ENCODE measurements around the gene GZF1. TPM values are rescaled to one million over a fixed set of nuclear protein-coding genes. Genes with fewer than 3 reads are reported as not detected.
A peak's percentile ranks its signal among the peaks of the same experiment; 100 is the strongest.

The GZF1 gene
- total RNA-seq, 2 donors from 2014 or later, result 14.9 TPM

DNA sequence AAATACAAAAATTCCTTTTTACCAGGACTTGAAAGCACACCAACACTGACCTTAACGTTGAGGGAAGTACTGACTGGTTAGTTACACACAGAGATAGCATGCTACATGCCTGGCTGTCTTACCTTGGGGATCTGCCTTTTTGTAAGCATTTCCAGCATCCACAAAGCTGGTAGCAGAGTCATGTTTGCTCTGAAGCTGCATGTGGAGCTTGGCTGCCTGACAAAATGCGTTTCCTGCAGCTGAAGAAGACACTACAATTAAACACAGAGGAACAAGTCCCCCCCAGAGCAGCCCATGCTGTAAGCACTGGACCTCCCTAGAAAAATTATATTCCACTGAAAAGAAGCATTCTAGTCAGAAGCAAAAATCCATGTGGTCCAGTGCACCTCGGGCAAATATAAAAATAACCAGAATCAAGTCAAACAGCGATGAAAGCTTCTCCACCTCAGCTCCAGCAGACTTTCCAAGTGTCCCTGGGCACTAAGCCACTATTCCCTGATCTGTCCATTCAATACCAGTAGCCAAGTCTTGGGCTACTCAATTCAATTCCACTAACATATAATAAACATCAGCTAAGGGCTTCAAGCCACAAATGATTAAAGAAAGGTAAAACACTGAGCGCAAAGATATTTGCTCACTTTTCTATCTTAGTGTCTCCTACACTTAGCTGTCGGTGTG lies 35.1 kb downstream of the GZF1 start:
- Histone ChIP-seq H3K4me1 (peaks cover 0 to 20% of the 10 kb centered on the region in 2 donors), H3K27ac (no peak overlapping the region), H3K36me3 (peaks cover 31% of the 10 kb centered on the region), H3K4me3 (no peak overlapping the region), H3K27me3 (no peaks in the 10 kb centered on the region), H3K9me3 (no peaks in the 10 kb centered on the region)
- TF ChIP-seq, protein P1, sequence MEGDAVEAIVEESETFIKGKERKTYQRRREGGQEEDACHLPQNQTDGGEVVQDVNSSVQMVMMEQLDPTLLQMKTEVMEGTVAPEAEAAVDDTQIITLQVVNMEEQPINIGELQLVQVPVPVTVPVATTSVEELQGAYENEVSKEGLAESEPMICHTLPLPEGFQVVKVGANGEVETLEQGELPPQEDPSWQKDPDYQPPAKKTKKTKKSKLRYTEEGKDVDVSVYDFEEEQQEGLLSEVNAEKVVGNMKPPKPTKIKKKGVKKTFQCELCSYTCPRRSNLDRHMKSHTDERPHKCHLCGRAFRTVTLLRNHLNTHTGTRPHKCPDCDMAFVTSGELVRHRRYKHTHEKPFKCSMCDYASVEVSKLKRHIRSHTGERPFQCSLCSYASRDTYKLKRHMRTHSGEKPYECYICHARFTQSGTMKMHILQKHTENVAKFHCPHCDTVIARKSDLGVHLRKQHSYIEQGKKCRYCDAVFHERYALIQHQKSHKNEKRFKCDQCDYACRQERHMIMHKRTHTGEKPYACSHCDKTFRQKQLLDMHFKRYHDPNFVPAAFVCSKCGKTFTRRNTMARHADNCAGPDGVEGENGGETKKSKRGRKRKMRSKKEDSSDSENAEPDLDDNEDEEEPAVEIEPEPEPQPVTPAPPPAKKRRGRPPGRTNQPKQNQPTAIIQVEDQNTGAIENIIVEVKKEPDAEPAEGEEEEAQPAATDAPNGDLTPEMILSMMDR (IDR thresholded peaks at IDR 0.05), result no peak
- DNase-seq (ENCODE audit: low spot score), result no peak

DNA sequence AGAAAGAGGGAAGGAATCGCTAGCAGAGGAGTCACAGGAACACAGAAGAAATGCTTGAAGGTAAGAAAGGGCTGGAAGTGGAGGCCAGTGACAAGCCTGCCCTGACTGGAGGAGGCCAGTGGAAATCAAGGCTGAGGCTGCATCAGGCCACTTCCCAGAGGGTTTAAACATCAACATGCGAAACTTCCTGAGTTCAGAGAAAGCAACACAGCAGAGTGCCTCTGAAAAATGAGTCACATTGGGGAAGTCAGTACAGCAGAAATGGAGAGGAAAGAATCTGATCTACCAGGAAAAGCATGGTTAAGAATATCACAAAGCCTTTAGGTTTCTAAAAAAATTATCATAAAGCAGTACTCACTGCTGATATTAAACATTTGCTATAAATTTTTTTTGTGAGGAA lies 36.0 kb downstream of the GZF1 start:
- Histone ChIP-seq H3K4me1 (peaks cover 0 to 20% of the 10 kb centered on the region in 2 donors), H3K27ac (no peak overlapping the region), H3K9me3 (no peaks in the 10 kb centered on the region), H3K36me3 (peaks cover 23% of the 10 kb centered on the region), H3K4me3 (no peak overlapping the region), H3K27me3 (no peaks in the 10 kb centered on the region)
- no peak for DNase-seq (ENCODE audit: low spot score)
- TF ChIP-seq, protein P1 (IDR thresholded peaks at IDR 0.05), result no peak

DNA sequence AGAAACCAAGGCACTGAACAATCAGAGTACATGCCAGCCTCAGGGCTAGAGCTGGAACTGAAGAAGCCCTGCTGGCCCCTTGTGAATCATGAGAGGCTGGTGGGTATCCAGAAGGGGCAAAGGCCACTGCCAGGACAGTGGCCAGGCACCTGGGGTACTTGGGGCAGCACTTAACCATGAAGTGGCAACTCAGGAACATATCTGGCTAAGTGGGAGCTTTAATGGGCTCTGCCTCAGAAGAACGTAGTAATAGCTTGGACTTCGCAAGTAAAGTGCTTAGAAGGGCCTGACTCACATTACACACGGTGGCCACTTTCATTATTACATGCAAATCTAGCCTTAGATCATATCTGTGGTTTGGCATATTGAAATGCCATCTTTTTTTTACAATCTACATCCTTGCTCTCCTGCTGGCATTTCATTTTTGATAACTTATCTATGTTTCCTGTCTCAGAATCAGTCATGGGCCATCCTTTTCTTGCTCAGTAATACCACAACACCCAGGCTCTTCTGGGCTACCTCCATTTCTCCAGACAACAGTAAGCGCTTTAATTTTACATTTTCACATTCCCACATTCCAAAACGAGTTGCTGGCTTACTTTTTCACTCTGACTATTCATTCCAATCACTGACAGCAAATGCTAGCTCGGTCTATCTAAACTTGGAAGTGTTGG lies 37.7 kb downstream of the GZF1 start:
- Histone ChIP-seq H3K27me3 (no peaks in the 10 kb centered on the region), H3K4me1 (peaks cover 0 to 31% of the 10 kb centered on the region in 2 donors), H3K4me3 (no peak overlapping the region), H3K9me3 (no peaks in the 10 kb centered on the region), H3K36me3 (peaks cover 6% of the 10 kb centered on the region), H3K27ac (peak overlapping the region in 1 of 2 donors; percentile 22)
- no peak for DNase-seq (ENCODE audit: low spot score)
- TF ChIP-seq, protein P1 (IDR thresholded peaks at IDR 0.05), result no peak

DNA sequence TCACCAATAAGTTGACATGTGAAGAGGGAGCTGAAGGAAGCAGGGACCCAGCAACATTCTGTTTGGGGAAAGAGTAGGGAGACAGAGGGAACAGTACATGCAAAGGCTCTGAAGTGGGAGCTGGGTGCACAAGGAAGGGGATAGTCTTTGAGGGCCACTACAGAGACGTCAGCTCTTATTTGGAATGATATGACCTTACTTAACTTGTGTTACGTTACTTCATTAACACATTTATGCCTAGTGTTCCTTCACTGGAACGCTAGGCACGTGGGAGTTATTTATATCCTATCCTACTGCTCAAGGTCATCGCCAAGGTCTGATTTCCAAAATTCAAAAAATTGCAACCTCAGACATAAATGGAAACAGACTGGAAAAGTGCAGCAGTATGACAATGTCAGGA lies 39.1 kb downstream of the GZF1 start:
- H3K9me3 ChIP-seq, result no peaks in the 10 kb centered on the region
- H3K27me3 ChIP-seq, result no peaks in the 10 kb centered on the region
- TF ChIP-seq, protein P1 (IDR thresholded peaks at IDR 0.05), result no peak
- H3K4me3 ChIP-seq, result no peak overlapping the region
- H3K36me3 ChIP-seq, result no peaks in the 10 kb centered on the region
- H3K27ac ChIP-seq, result peak overlapping the region; percentile 9 to 58
- peaks cover 0 to 31% of the 10 kb centered on the region in 2 donors for H3K4me1 ChIP-seq
- no peak for DNase-seq (ENCODE audit: low spot score)

DNA sequence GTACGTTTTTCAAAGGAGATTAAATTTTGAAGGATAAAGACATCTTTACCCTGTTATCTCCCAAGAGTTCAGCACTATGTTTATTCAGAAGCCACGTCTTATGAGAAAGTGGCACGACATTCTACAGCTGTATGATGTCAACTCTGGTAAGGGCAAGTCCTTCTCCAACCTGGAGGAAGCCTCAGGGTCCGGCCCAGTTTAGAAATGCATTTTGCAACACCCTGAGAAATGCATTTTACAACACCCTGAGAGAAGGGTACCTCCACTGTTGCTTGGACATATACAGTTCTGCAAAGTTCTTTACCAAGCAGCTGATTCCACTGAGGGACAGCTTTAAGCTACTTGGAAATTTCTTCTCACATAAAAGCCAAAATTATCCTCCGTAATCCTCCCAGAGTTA lies 41.8 kb downstream of the GZF1 start:
- Histone ChIP-seq H3K27ac (no peak overlapping the region), H3K27me3 (no peaks in the 10 kb centered on the region), H3K4me1 (peaks cover 0 to 18% of the 10 kb centered on the region in 2 donors), H3K9me3 (no peaks in the 10 kb centered on the region), H3K36me3 (no peaks in the 10 kb centered on the region), H3K4me3 (no peak overlapping the region)
- DNase-seq (ENCODE audit: low spot score), result no peak
- TF ChIP-seq, protein P1 (IDR thresholded peaks at IDR 0.05), result no peak

All from right atrium auricular region (tissue), 2 donors.